Measurements from ENCODE around the gene EVI5.

GRCh38 chr1:92572520-92572919, 212.4 kb downstream of the EVI5 start:
- TF ChIP-seq, protein P1, sequence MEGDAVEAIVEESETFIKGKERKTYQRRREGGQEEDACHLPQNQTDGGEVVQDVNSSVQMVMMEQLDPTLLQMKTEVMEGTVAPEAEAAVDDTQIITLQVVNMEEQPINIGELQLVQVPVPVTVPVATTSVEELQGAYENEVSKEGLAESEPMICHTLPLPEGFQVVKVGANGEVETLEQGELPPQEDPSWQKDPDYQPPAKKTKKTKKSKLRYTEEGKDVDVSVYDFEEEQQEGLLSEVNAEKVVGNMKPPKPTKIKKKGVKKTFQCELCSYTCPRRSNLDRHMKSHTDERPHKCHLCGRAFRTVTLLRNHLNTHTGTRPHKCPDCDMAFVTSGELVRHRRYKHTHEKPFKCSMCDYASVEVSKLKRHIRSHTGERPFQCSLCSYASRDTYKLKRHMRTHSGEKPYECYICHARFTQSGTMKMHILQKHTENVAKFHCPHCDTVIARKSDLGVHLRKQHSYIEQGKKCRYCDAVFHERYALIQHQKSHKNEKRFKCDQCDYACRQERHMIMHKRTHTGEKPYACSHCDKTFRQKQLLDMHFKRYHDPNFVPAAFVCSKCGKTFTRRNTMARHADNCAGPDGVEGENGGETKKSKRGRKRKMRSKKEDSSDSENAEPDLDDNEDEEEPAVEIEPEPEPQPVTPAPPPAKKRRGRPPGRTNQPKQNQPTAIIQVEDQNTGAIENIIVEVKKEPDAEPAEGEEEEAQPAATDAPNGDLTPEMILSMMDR (conservative IDR thresholded peaks at IDR 0.05; ENCODE audit: low read depth, low read length), result no peak
- no peak for TF ChIP-seq EZH2phosphoT487 (IDR thresholded peaks at IDR 0.05; ENCODE audit: borderline replicate concordance, low read length)

Measured in PC-3 (cell line).